ENCODE data around the gene UGT1A1.

Gene UGT1A1

GRCh38 chr2:233817361-233817911, 57.4 kb downstream of the UGT1A1 start:
- Histone ChIP-seq H3K27me3 (ENCODE audit: control insufficient read depth, insufficient read depth, low read length) (no peaks in the 10 kb centered on the region), H3K27ac (ENCODE audit: low read length) (no peak overlapping the region), H3K9me3 (ENCODE audit: control insufficient read depth, insufficient read depth, low read length) (no peaks in the 10 kb centered on the region), H3K4me3 (ENCODE audit: low read length) (no peak overlapping the region), H3K36me3 (ENCODE audit: control insufficient read depth, insufficient read depth, low read length) (no peaks in the 10 kb centered on the region), H3K4me1 (ENCODE audit: control insufficient read depth, insufficient read depth, low read length) (no peaks in the 10 kb centered on the region)
- no CpG with 5 or more reads among the region's 3 CpGs for WGBS (ENCODE audit: insufficient coverage, insufficient read length)
- no peak for DNase-seq (ENCODE audit: low read depth, low spot score)

GRCh38 chr2:233817995-233818638, 58.0 kb downstream of the UGT1A1 start:
- H3K36me3 ChIP-seq (ENCODE audit: control insufficient read depth, insufficient read depth, low read length), result no peaks in the 10 kb centered on the region; the same call in 1 of the 2 replicates
- DNase-seq (ENCODE audit: low read depth, low spot score), result no peak
- no peaks in the 10 kb centered on the region for H3K9me3 ChIP-seq (ENCODE audit: control insufficient read depth, insufficient read depth, low read length)
- no peaks in the 10 kb centered on the region for H3K27me3 ChIP-seq (ENCODE audit: control insufficient read depth, insufficient read depth, low read length)
- no peaks in the 10 kb centered on the region for H3K4me1 ChIP-seq (ENCODE audit: control insufficient read depth, insufficient read depth, low read length)
- no CpG with 5 or more reads among the region's 11 CpGs for WGBS (ENCODE audit: insufficient coverage, insufficient read length)
- H3K4me3 ChIP-seq (ENCODE audit: low read length), result no peak overlapping the region
- H3K27ac ChIP-seq (ENCODE audit: low read length), result no peak overlapping the region

- no CpG with 5 or more reads among the region's 17 CpGs for WGBS (ENCODE audit: insufficient coverage, insufficient read length)
- no peak overlapping the region for H3K27ac ChIP-seq (ENCODE audit: low read length)
- H3K4me1 ChIP-seq (ENCODE audit: control insufficient read depth, insufficient read depth, low read length), result no peaks in the 10 kb centered on the region
- no peak overlapping the region for H3K4me3 ChIP-seq (ENCODE audit: low read length)
- DNase-seq (ENCODE audit: low read depth, low spot score), result no peak
- no peaks in the 10 kb centered on the region; the same call in 1 of the 2 replicates for H3K36me3 ChIP-seq (ENCODE audit: control insufficient read depth, insufficient read depth, low read length)
- no peaks in the 10 kb centered on the region for H3K9me3 ChIP-seq (ENCODE audit: control insufficient read depth, insufficient read depth, low read length)
- no peaks in the 10 kb centered on the region for H3K27me3 ChIP-seq (ENCODE audit: control insufficient read depth, insufficient read depth, low read length)
Observed at GRCh38 chr2:233818639-233819621, 58.9 kb downstream of the UGT1A1 start.

- H3K9me3 ChIP-seq (ENCODE audit: control insufficient read depth, insufficient read depth, low read length), result no peaks in the 10 kb centered on the region
- H3K4me3 ChIP-seq (ENCODE audit: low read length), result no peak overlapping the region
- no peaks in the 10 kb centered on the region for H3K4me1 ChIP-seq (ENCODE audit: control insufficient read depth, insufficient read depth, low read length)
- no peak overlapping the region for H3K27ac ChIP-seq (ENCODE audit: low read length)
- DNase-seq (ENCODE audit: low read depth, low spot score), result no peak
- no peaks in the 10 kb centered on the region for H3K27me3 ChIP-seq (ENCODE audit: control insufficient read depth, insufficient read depth, low read length)
- WGBS (ENCODE audit: insufficient coverage, insufficient read length), result no CpG with 5 or more reads among the region's 18 CpGs
- no peaks in the 10 kb centered on the region; the same call in 1 of the 2 replicates for H3K36me3 ChIP-seq (ENCODE audit: control insufficient read depth, insufficient read depth, low read length)
Observed at GRCh38 chr2:233819884-233820773, 60.1 kb downstream of the UGT1A1 start.

- WGBS (ENCODE audit: insufficient coverage, insufficient read length), result no CpG with 5 or more reads among the region's 6 CpGs
- no peaks in the 10 kb centered on the region for H3K9me3 ChIP-seq (ENCODE audit: control insufficient read depth, insufficient read depth, low read length)
- H3K27me3 ChIP-seq (ENCODE audit: control insufficient read depth, insufficient read depth, low read length), result no peaks in the 10 kb centered on the region
- no peak overlapping the region for H3K4me3 ChIP-seq (ENCODE audit: low read length)
- no peaks in the 10 kb centered on the region for H3K4me1 ChIP-seq (ENCODE audit: control insufficient read depth, insufficient read depth, low read length)
- no peak for DNase-seq (ENCODE audit: low read depth, low spot score)
- no peak overlapping the region for H3K27ac ChIP-seq (ENCODE audit: low read length)
- H3K36me3 ChIP-seq (ENCODE audit: control insufficient read depth, insufficient read depth, low read length), result no peaks in the 10 kb centered on the region; the same call in 1 of the 2 replicates
Observed at GRCh38 chr2:233820774-233821105, 60.7 kb downstream of the UGT1A1 start.

DNA sequence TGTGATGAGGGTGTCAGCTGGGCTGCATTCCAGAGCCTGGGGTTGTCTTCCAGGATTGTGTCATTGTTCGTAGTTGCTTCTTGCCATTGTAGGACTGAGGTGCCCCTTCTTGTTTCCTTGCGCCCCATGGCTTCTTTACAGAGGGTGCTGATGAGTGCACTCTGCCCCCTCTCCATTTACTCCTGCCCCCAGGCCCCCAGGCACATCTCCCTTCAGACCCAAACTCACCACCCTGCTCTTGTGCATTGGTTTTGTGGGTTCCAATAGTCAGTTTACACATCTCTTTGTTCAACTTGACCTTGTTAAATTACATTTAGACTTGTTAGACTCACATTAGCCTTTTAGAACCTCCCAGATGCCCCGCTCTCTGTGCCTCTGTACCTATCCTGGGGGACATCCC, 61.1 kb downstream of the UGT1A1 start:
- H3K27ac ChIP-seq (ENCODE audit: low read length), result no peak overlapping the region
- no peaks in the 10 kb centered on the region; the same call in 1 of the 2 replicates for H3K36me3 ChIP-seq (ENCODE audit: control insufficient read depth, insufficient read depth, low read length)
- no peaks in the 10 kb centered on the region for H3K4me1 ChIP-seq (ENCODE audit: control insufficient read depth, insufficient read depth, low read length)
- H3K4me3 ChIP-seq (ENCODE audit: low read length), result no peak overlapping the region
- no peaks in the 10 kb centered on the region for H3K27me3 ChIP-seq (ENCODE audit: control insufficient read depth, insufficient read depth, low read length)
- H3K9me3 ChIP-seq (ENCODE audit: control insufficient read depth, insufficient read depth, low read length), result no peaks in the 10 kb centered on the region
- no CpG with 5 or more reads among the region's 3 CpGs for WGBS (ENCODE audit: insufficient coverage, insufficient read length)
- no peak for DNase-seq (ENCODE audit: low read depth, low spot score)

- H3K27me3 ChIP-seq (ENCODE audit: control insufficient read depth, insufficient read depth, low read length), result no peaks in the 10 kb centered on the region
- H3K9me3 ChIP-seq (ENCODE audit: control insufficient read depth, insufficient read depth, low read length), result no peaks in the 10 kb centered on the region
- H3K4me3 ChIP-seq (ENCODE audit: low read length), result no peak overlapping the region
- DNase-seq (ENCODE audit: low read depth, low spot score), result no peak
- H3K4me1 ChIP-seq (ENCODE audit: control insufficient read depth, insufficient read depth, low read length), result no peaks in the 10 kb centered on the region
- WGBS (ENCODE audit: insufficient coverage, insufficient read length), result no CpG with 5 or more reads among the region's 8 CpGs
- H3K36me3 ChIP-seq (ENCODE audit: control insufficient read depth, insufficient read depth, low read length), result no peaks in the 10 kb centered on the region; the same call in 1 of the 2 replicates
- no peak overlapping the region for H3K27ac ChIP-seq (ENCODE audit: low read length)
Observed at GRCh38 chr2:233821709-233822100, 61.6 kb downstream of the UGT1A1 start.

GRCh38 chr2:233822101-233822771, 62.2 kb downstream of the UGT1A1 start:
- Histone ChIP-seq H3K27ac (ENCODE audit: low read length) (no peak overlapping the region), H3K36me3 (ENCODE audit: control insufficient read depth, insufficient read depth, low read length) (no peaks in the 10 kb centered on the region; the same call in 1 of the 2 replicates), H3K27me3 (ENCODE audit: control insufficient read depth, insufficient read depth, low read length) (no peaks in the 10 kb centered on the region), H3K4me3 (ENCODE audit: low read length) (no peak overlapping the region), H3K4me1 (ENCODE audit: control insufficient read depth, insufficient read depth, low read length) (no peaks in the 10 kb centered on the region), H3K9me3 (ENCODE audit: control insufficient read depth, insufficient read depth, low read length) (no peaks in the 10 kb centered on the region)
- DNase-seq (ENCODE audit: low read depth, low spot score), result no peak
- no CpG with 5 or more reads among the region's 21 CpGs for WGBS (ENCODE audit: insufficient coverage, insufficient read length)

All from iPS DF 6.9 (cell line).